GM23338 (cell line): ENCODE results near the gene BEST4. TPM values are rescaled to one million over a fixed set of nuclear protein-coding genes. Genes with fewer than 3 reads are reported as not detected.

Source experiments
- ATAC-seq: fragments of 200-7000 bp; cut with Tn5 transposase; 3 replicates; pipeline ENCODE4 v1.9.1; 2020
- DNase-seq: peaks from one replicate; pipeline ENCODE4 v3.0.0-alpha.2; 2015; ENCODE audit warnings: low spot score
- H2AFZ ChIP-seq: fragments of 200-600 bp; sonication (generic); 2 replicates; pipeline ENCODE4 v1.8.0; 2016; ENCODE audit warnings: antibody characterized with exemption, mild to moderate bottlenecking, moderate library complexity
- H3F3A ChIP-seq: fragments of 200-600 bp; sonication (generic); replicated peaks from 2 replicates; pipeline ENCODE4 v1.8.0; 2017; ENCODE audit warnings: antibody characterized with exemption, mixed run types, low read depth
- H3K27ac ChIP-seq: fragments of 200-600 bp; sonication (generic); 2 replicates; pipeline ENCODE4 v1.6.1; 2016; ENCODE audit warnings: low read depth
- H3K27me3 ChIP-seq: fragments of 200-600 bp; sonication (generic); 2 replicates; pipeline ENCODE4 v1.8.0; 2016; ENCODE audit warnings: mild to moderate bottlenecking, mixed run types, moderate library complexity; ENCODE audit not compliant: insufficient read depth
- H3K36me3 ChIP-seq: fragments of 200-600 bp; sonication (generic); 2 replicates; pipeline ENCODE4 v1.8.0; 2016; ENCODE audit warnings: mild to moderate bottlenecking; ENCODE audit not compliant: insufficient read depth
- H3K4me1 ChIP-seq: fragments of 200-600 bp; sonication (generic); 2 replicates; pipeline ENCODE4 v1.8.0; 2016; ENCODE audit warnings: mild to moderate bottlenecking, moderate library complexity; ENCODE audit not compliant: insufficient read depth
- H3K4me2 ChIP-seq: fragments of 200-600 bp; sonication (generic); 2 replicates; pipeline ENCODE4 v1.7.1; 2017; ENCODE audit warnings: mixed run types
- H3K4me3 ChIP-seq: fragments of 200-600 bp; sonication (generic); 2 replicates; pipeline ENCODE4 v1.6.1; 2016; ENCODE audit warnings: mixed run types
- H3K79me2 ChIP-seq: fragments of 200-600 bp; sonication (generic); replicated peaks from 2 replicates; pipeline ENCODE4 v1.8.0; 2017; ENCODE audit warnings: mild to moderate bottlenecking; ENCODE audit not compliant: insufficient read depth
- H3K9me2 ChIP-seq: fragments of 200-600 bp; sonication (generic); 2 replicates; pipeline ENCODE4 v1.8.0; 2017; ENCODE audit not compliant: insufficient read depth
- H4K20me1 ChIP-seq: fragments of 200-600 bp; sonication (generic); replicated peaks from 2 replicates; pipeline ENCODE4 v1.8.0; 2017; ENCODE audit warnings: mild to moderate bottlenecking; ENCODE audit not compliant: insufficient read depth
- H3K27ac Mint-ChIP-seq: 2 replicates; pipeline ENCODE4 v1.8.0; 2020; ENCODE audit warnings: inconsistent platforms, mild to moderate bottlenecking, moderate library complexity, mixed read lengths
- H3K27me3 Mint-ChIP-seq: 3 replicates; pipeline ENCODE4 v1.8.0; 2022; ENCODE audit warnings: low read depth, mild to moderate bottlenecking, moderate library complexity, mixed read lengths, inconsistent platforms; ENCODE audit not compliant: insufficient read depth, poor library complexity
- H3K36me3 Mint-ChIP-seq: 3 replicates; pipeline ENCODE4 v1.8.0; 2021; ENCODE audit warnings: low read depth, mild to moderate bottlenecking, inconsistent platforms, moderate library complexity, mixed read lengths
- H3K4me1 Mint-ChIP-seq: 3 replicates; pipeline ENCODE4 v1.8.0; 2020; ENCODE audit warnings: mild to moderate bottlenecking, inconsistent platforms, mixed read lengths
- H3K4me3 Mint-ChIP-seq: 3 replicates; pipeline ENCODE4 v1.8.0; 2021; ENCODE audit warnings: moderate library complexity, mild to moderate bottlenecking, inconsistent platforms, mixed read lengths
- H3K9me3 Mint-ChIP-seq: 3 replicates; pipeline ENCODE4 v1.8.0; 2020; ENCODE audit warnings: moderate library complexity, mild to moderate bottlenecking, inconsistent platforms, mixed read lengths
- CREB1 ChIP-seq: fragments of 250-450 bp; sonication (Bioruptor Pico); IDR thresholded peaks from 2 replicates; pipeline ENCODE4 v1.5.0; 2020; ENCODE audit warnings: low read depth, mild to moderate bottlenecking, moderate library complexity
- EZH2 ChIP-seq: fragments of 200-600 bp; sonication (generic); IDR thresholded peaks from one replicate; pipeline ENCODE4 v1.8.0; 2017; ENCODE audit warnings: antibody characterized with exemption, mild to moderate bottlenecking, low read depth; ENCODE audit not compliant: unreplicated experiment
- EZH2phosphoT487 ChIP-seq: fragments of 200-600 bp; sonication (generic); IDR thresholded peaks from one replicate; pipeline ENCODE4 v1.8.1; 2018; ENCODE audit warnings: antibody characterized with exemption; ENCODE audit not compliant: unreplicated experiment
- JUNB ChIP-seq: IDR thresholded peaks from one replicate; pipeline ENCODE4 v1.6.1; 2016; ENCODE audit warnings: antibody characterized with exemption; ENCODE audit not compliant: unreplicated experiment
- NANOG ChIP-seq: IDR thresholded peaks from 2 replicates; pipeline ENCODE4 v1.6.1; 2016; ENCODE audit warnings: antibody characterized with exemption, borderline replicate concordance
- POLR2AphosphoS5 ChIP-seq: IDR thresholded peaks from 2 replicates; pipeline ENCODE4 v1.6.1; 2016; ENCODE audit warnings: antibody characterized with exemption, low read depth
- STAT1 ChIP-seq: IDR thresholded peaks from one replicate; pipeline ENCODE4 v1.6.1; 2016; ENCODE audit warnings: antibody characterized with exemption; ENCODE audit not compliant: unreplicated experiment
- ZNF114 ChIP-seq: fragments of 250-450 bp; sonication (Bioruptor Pico); IDR thresholded peaks from 2 replicates; pipeline ENCODE4 v1.5.0; 2020; ENCODE audit warnings: mild to moderate bottlenecking, moderate library complexity
- ZNF331 ChIP-seq: fragments of 250-450 bp; sonication (Bioruptor Pico); IDR thresholded peaks from 2 replicates; pipeline ENCODE4 v1.5.0; 2020; ENCODE audit warnings: low read depth, mild to moderate bottlenecking, moderate library complexity
- polyA plus RNA-seq: library from polyadenylated mRNA; unstranded; fragments of >200 nt; fragmentation: Nextera tagmentation; extraction: Ambion mirVana; gene quantifications from 2 replicates; pipeline ENCODE4 v1.2.1, GENCODE V29; 2016
- total RNA-seq: library from RNA; depleted of rRNA; stranded (reverse); fragments of >200 nt; shearing (Covaris generic); gene quantifications from 2 replicates; pipeline ENCODE4 v1.2.3, GENCODE V29; 2014
- TF ChIP-seq, protein P1 (sequence below): IDR thresholded peaks from one replicate; pipeline ENCODE4 v1.6.1; 2018; ENCODE audit warnings: antibody characterized with exemption; ENCODE audit not compliant: unreplicated experiment
- TF ChIP-seq, protein P2 (sequence below), 2 experiments: fragments of 200-600 bp in 1 of 2; sonication (generic) in 1 of 2; conservative IDR thresholded peaks; 2 replicates each; pipeline versions ENCODE4 v1.5.1 to v1.6.1; 2016 to 2017; ENCODE audit warnings: antibody characterized with exemption in 2 of 2, low read depth in 2 of 2, mild to moderate bottlenecking in 2 of 2, moderate library complexity in 1 of 2
- TF ChIP-seq, protein P3 (sequence below): IDR thresholded peaks from 2 replicates; pipeline ENCODE4 v1.6.1; 2016; ENCODE audit warnings: antibody characterized with exemption
- TF ChIP-seq, protein P4 (sequence below): fragments of 250-450 bp; sonication (Bioruptor Pico); IDR thresholded peaks from 2 replicates; pipeline ENCODE4 v1.5.0; 2020; ENCODE audit warnings: mild to moderate bottlenecking, moderate library complexity

Gene BEST4
- total and polyA plus RNA-seq, 2 experiments from 2014 or later, result 0.63 to 1.6 TPM

DNA sequence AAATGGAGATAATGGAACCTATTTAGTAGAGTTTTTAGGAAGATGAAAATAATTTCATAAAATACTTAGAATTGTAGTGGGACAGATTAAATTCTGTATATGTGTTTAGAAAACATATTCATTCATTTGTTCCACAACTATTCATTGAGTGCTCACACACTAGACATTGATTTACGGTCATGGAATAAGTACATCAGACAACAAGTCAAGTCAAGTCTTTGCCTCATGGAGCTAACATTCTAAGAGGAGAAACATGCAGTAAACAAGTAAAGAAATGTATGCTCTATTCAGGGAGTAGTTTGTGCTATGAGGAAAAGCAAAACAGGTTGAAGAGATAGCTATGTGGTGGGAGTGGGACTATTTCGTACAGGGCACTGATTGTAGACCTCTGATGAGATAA, 29.3 kb upstream of the BEST4 start:
- Mint-ChIP-seq H3K9me3 (peaks cover 4% of the 10 kb centered on the region; the same call in 2 of the 3 replicates), H3K4me3 (no peak overlapping the region), H3K27me3 (peaks cover 23% of the 10 kb centered on the region), H3K36me3 (peaks cover 3% of the 10 kb centered on the region; the same call in 1 of the 3 replicates), H3K27ac (no peak overlapping the region), H3K4me1 (peaks cover 25% of the 10 kb centered on the region)
- Histone ChIP-seq H3K36me3 (no peaks in the 10 kb centered on the region), H3F3A (peaks cover 13% of the 10 kb centered on the region; the same call in 1 of the 2 replicates), H3K27me3 (peaks cover 7% of the 10 kb centered on the region), H3K79me2 (no peaks in the 10 kb centered on the region), H3K4me3 (no peak overlapping the region), H2AFZ (no peak overlapping the region), H3K4me2 (no peak overlapping the region), H3K9me2 (no peaks in the 10 kb centered on the region), H4K20me1 (no peaks in the 10 kb centered on the region), H3K27ac (no peak overlapping the region), H3K4me1 (peaks cover 16% of the 10 kb centered on the region)
- ATAC-seq (no peak), DNase-seq (no peak)
- TF ChIP-seq, protein P1, sequence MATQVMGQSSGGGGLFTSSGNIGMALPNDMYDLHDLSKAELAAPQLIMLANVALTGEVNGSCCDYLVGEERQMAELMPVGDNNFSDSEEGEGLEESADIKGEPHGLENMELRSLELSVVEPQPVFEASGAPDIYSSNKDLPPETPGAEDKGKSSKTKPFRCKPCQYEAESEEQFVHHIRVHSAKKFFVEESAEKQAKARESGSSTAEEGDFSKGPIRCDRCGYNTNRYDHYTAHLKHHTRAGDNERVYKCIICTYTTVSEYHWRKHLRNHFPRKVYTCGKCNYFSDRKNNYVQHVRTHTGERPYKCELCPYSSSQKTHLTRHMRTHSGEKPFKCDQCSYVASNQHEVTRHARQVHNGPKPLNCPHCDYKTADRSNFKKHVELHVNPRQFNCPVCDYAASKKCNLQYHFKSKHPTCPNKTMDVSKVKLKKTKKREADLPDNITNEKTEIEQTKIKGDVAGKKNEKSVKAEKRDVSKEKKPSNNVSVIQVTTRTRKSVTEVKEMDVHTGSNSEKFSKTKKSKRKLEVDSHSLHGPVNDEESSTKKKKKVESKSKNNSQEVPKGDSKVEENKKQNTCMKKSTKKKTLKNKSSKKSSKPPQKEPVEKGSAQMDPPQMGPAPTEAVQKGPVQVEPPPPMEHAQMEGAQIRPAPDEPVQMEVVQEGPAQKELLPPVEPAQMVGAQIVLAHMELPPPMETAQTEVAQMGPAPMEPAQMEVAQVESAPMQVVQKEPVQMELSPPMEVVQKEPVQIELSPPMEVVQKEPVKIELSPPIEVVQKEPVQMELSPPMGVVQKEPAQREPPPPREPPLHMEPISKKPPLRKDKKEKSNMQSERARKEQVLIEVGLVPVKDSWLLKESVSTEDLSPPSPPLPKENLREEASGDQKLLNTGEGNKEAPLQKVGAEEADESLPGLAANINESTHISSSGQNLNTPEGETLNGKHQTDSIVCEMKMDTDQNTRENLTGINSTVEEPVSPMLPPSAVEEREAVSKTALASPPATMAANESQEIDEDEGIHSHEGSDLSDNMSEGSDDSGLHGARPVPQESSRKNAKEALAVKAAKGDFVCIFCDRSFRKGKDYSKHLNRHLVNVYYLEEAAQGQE, result no peak
- TF ChIP-seq JUNB, result no peak
- TF ChIP-seq EZH2phosphoT487, result no peak
- no peak for TF ChIP-seq ZNF114 (CRISPR knock-in tag)
- TF ChIP-seq, protein P2, sequence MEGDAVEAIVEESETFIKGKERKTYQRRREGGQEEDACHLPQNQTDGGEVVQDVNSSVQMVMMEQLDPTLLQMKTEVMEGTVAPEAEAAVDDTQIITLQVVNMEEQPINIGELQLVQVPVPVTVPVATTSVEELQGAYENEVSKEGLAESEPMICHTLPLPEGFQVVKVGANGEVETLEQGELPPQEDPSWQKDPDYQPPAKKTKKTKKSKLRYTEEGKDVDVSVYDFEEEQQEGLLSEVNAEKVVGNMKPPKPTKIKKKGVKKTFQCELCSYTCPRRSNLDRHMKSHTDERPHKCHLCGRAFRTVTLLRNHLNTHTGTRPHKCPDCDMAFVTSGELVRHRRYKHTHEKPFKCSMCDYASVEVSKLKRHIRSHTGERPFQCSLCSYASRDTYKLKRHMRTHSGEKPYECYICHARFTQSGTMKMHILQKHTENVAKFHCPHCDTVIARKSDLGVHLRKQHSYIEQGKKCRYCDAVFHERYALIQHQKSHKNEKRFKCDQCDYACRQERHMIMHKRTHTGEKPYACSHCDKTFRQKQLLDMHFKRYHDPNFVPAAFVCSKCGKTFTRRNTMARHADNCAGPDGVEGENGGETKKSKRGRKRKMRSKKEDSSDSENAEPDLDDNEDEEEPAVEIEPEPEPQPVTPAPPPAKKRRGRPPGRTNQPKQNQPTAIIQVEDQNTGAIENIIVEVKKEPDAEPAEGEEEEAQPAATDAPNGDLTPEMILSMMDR (conservative IDR thresholded peaks at IDR 0.05; ENCODE audit: low read depth in 2 of 2), result no peak
- no peak for TF ChIP-seq ZNF331 (CRISPR knock-in tag)
- TF ChIP-seq, protein P3, sequence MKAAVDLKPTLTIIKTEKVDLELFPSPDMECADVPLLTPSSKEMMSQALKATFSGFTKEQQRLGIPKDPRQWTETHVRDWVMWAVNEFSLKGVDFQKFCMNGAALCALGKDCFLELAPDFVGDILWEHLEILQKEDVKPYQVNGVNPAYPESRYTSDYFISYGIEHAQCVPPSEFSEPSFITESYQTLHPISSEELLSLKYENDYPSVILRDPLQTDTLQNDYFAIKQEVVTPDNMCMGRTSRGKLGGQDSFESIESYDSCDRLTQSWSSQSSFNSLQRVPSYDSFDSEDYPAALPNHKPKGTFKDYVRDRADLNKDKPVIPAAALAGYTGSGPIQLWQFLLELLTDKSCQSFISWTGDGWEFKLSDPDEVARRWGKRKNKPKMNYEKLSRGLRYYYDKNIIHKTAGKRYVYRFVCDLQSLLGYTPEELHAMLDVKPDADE, result no peak
- no peak for TF ChIP-seq POLR2AphosphoS5
- TF ChIP-seq STAT1, result no peak
- TF ChIP-seq CREB1 (CRISPR knock-in tag), result no peak
- no peak for TF ChIP-seq EZH2
- no peak for TF ChIP-seq NANOG
- TF ChIP-seq, protein P4, sequence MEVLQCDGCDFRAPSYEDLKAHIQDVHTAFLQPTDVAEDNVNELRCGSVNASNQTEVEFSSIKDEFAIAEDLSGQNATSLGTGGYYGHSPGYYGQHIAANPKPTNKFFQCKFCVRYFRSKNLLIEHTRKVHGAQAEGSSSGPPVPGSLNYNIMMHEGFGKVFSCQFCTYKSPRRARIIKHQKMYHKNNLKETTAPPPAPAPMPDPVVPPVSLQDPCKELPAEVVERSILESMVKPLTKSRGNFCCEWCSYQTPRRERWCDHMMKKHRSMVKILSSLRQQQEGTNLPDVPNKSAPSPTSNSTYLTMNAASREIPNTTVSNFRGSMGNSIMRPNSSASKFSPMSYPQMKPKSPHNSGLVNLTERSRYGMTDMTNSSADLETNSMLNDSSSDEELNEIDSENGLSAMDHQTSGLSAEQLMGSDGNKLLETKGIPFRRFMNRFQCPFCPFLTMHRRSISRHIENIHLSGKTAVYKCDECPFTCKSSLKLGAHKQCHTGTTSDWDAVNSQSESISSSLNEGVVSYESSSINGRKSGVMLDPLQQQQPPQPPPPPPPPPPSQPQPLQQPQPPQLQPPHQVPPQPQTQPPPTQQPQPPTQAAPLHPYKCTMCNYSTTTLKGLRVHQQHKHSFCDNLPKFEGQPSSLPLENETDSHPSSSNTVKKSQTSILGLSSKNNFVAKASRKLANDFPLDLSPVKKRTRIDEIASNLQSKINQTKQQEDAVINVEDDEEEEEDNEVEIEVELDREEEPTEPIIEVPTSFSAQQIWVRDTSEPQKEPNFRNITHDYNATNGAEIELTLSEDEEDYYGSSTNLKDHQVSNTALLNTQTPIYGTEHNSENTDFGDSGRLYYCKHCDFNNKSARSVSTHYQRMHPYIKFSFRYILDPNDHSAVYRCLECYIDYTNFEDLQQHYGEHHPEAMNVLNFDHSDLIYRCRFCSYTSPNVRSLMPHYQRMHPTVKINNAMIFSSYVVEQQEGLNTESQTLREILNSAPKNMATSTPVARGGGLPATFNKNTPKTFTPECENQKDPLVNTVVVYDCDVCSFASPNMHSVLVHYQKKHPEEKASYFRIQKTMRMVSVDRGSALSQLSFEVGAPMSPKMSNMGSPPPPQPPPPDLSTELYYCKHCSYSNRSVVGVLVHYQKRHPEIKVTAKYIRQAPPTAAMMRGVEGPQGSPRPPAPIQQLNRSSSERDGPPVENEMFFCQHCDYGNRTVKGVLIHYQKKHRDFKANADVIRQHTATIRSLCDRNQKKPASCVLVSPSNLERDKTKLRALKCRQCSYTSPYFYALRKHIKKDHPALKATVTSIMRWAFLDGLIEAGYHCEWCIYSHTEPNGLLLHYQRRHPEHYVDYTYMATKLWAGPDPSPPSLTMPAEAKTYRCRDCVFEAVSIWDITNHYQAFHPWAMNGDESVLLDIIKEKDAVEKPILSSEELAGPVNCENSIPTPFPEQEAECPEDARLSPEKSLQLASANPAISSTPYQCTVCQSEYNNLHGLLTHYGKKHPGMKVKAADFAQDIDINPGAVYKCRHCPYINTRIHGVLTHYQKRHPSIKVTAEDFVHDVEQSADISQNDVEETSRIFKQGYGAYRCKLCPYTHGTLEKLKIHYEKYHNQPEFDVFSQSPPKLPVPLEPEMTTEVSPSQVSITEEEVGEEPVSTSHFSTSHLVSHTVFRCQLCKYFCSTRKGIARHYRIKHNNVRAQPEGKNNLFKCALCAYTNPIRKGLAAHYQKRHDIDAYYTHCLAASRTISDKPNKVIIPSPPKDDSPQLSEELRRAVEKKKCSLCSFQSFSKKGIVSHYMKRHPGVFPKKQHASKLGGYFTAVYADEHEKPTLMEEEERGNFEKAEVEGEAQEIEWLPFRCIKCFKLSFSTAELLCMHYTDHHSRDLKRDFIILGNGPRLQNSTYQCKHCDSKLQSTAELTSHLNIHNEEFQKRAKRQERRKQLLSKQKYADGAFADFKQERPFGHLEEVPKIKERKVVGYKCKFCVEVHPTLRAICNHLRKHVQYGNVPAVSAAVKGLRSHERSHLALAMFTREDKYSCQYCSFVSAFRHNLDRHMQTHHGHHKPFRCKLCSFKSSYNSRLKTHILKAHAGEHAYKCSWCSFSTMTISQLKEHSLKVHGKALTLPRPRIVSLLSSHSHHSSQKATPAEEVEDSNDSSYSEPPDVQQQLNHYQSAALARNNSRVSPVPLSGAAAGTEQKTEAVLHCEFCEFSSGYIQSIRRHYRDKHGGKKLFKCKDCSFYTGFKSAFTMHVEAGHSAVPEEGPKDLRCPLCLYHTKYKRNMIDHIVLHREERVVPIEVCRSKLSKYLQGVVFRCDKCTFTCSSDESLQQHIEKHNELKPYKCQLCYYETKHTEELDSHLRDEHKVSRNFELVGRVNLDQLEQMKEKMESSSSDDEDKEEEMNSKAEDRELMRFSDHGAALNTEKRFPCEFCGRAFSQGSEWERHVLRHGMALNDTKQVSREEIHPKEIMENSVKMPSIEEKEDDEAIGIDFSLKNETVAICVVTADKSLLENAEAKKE, result no peak
